ENCODE results near the gene HOXA7. TPM values are rescaled to one million over a fixed set of nuclear protein-coding genes. Genes with fewer than 3 reads are reported as not detected.
A peak's percentile ranks its signal among the peaks of the same experiment; 100 is the strongest.

The HOXA7 gene
- total RNA-seq, 1 experiment from 2014 or later, result 2.6 TPM

GRCh38 chr7:27203365-27203953 lies 47.0 kb upstream of the HOXA7 start:
- intact Hi-C loops (cut with micrococcal nuclease), result loop anchor here (5.0 kb wide), 1 partner anchor 36 kb away; the partner anchor contains the start of gene HOXA9
- peak; percentile 44 for DNase-seq
- Histone ChIP-seq H3K9me3 (ENCODE audit: low read length) (no peaks in the 10 kb centered on the region), H2AFZ (ENCODE audit: low read length) (peak overlapping the region; percentile 27; the same call in 1 of the 2 replicates), H3K9ac (ENCODE audit: low read length) (peak overlapping the region; percentile 91), H3K36me3 (ENCODE audit: low read depth, low read length) (no peaks in the 10 kb centered on the region), H3K9me2 (replicated peaks; ENCODE audit: low read length) (no peaks in the 10 kb centered on the region), H4K20me1 (ENCODE audit: low read length) (no peaks in the 10 kb centered on the region), H3K4me2 (ENCODE audit: low read length) (peak overlapping the region; percentile 94), H3F3A (ENCODE audit: low read length, unreplicated experiment) (no peaks in the 10 kb centered on the region), H3K4me1 (ENCODE audit: insufficient read depth, low read length) (peaks cover 48% of the 10 kb centered on the region), H3K4me3 (ENCODE audit: low read length) (peak overlapping the region; percentile 75), H3K27ac (ENCODE audit: low read length) (peak overlapping the region; percentile 92), H3K27me3 (ENCODE audit: low read length) (no peaks in the 10 kb centered on the region), H3K79me2 (ENCODE audit: low read length) (peaks cover 95% of the 10 kb centered on the region)
- TF ChIP-seq EZH2 (IDR thresholded peaks at IDR 0.05; ENCODE audit: low read length, unreplicated experiment) (no peak), CTCF (conservative IDR thresholded peaks at IDR 0.05; ENCODE audit: low read depth, low read length) (no peak), EZH2phosphoT487 (IDR thresholded peaks at IDR 0.05; ENCODE audit: borderline replicate concordance, low read length) (no peak)
- BruUV-seq (replicated peaks), result no TSS peak
- CTCF ChIA-PET, result interaction anchor here (0.5 to 2.2 kb wide), 3 partner anchors 19 to 402 kb away, joined by 3 to 29 read pairs (median 3); partner anchors contain the start of gene HOXA11
- POLR2A ChIA-PET (ENCODE audit: unreplicated experiment), result interaction anchor here (0.5 to 0.9 kb wide), 6 partner anchors 9 to 718 kb away, joined by 3 to 14 read pairs (median 3); no protein-coding TSS in a partner anchor
- no peak for ATAC-seq

- DNase-seq (no peak), ATAC-seq (no peak)
- intact Hi-C loops (cut with micrococcal nuclease), result loop anchor here (5.0 kb wide), 1 partner anchor 35 kb away; the partner anchor contains the start of gene HOXA9
- H3K4me2 ChIP-seq (ENCODE audit: low read length), result peak overlapping the region; percentile 94
- no peaks in the 10 kb centered on the region for H3F3A ChIP-seq (ENCODE audit: low read length, unreplicated experiment)
- H3K27ac ChIP-seq (ENCODE audit: low read length), result peak overlapping the region; percentile 92
- no peaks in the 10 kb centered on the region for H3K9me2 ChIP-seq (replicated peaks; ENCODE audit: low read length)
- ChIA-PET POLR2A (ENCODE audit: unreplicated experiment) (interaction anchor here (0.5 to 0.9 kb wide), 4 partner anchors 18 to 719 kb away, joined by 3 to 14 read pairs (median 3); no protein-coding TSS in a partner anchor), CTCF (interaction anchor here (0.7 to 2.2 kb wide), 2 partner anchors 40 to 403 kb away, joined by 3 to 29 read pairs; no protein-coding TSS in a partner anchor)
- peaks cover 41% of the 10 kb centered on the region for H3K4me1 ChIP-seq (ENCODE audit: insufficient read depth, low read length)
- H3K9ac ChIP-seq (ENCODE audit: low read length), result peak overlapping the region; percentile 91
- H2AFZ ChIP-seq (ENCODE audit: low read length), result no peak overlapping the region
- TF ChIP-seq EZH2phosphoT487 (IDR thresholded peaks at IDR 0.05; ENCODE audit: borderline replicate concordance, low read length) (no peak), CTCF (conservative IDR thresholded peaks at IDR 0.05; ENCODE audit: low read depth, low read length) (no peak), EZH2 (IDR thresholded peaks at IDR 0.05; ENCODE audit: low read length, unreplicated experiment) (no peak)
- H3K4me3 ChIP-seq (ENCODE audit: low read length), result peak overlapping the region; percentile 75
- peaks cover 95% of the 10 kb centered on the region for H3K79me2 ChIP-seq (ENCODE audit: low read length)
- no peaks in the 10 kb centered on the region for H3K27me3 ChIP-seq (ENCODE audit: low read length)
- no TSS peak for BruUV-seq (replicated peaks)
- no peaks in the 10 kb centered on the region for H4K20me1 ChIP-seq (ENCODE audit: low read length)
- H3K9me3 ChIP-seq (ENCODE audit: low read length), result no peaks in the 10 kb centered on the region
- H3K36me3 ChIP-seq (ENCODE audit: low read depth, low read length), result 0 out of 2 replicates have a peak, but pooled peaks cover 2% of the 10 kb centered on the region
Measured at GRCh38 chr7:27202862-27203134, 46.3 kb upstream of the HOXA7 start.

Measured in PC-3 (cell line).